GM12873 (cell line): Measurements from ENCODE around the gene PDE4D.

Experiments
- CTCF ChIP-seq: IDR thresholded peaks from 2 replicates; pipeline ENCODE4 v1.5.1; 2012; ENCODE audit warnings: low read depth, mild to moderate bottlenecking, moderate library complexity, low read length, control low read depth; ENCODE audit not compliant: insufficient read depth; ENCODE audit errors: missing control alignments

The PDE4D gene

DNA sequence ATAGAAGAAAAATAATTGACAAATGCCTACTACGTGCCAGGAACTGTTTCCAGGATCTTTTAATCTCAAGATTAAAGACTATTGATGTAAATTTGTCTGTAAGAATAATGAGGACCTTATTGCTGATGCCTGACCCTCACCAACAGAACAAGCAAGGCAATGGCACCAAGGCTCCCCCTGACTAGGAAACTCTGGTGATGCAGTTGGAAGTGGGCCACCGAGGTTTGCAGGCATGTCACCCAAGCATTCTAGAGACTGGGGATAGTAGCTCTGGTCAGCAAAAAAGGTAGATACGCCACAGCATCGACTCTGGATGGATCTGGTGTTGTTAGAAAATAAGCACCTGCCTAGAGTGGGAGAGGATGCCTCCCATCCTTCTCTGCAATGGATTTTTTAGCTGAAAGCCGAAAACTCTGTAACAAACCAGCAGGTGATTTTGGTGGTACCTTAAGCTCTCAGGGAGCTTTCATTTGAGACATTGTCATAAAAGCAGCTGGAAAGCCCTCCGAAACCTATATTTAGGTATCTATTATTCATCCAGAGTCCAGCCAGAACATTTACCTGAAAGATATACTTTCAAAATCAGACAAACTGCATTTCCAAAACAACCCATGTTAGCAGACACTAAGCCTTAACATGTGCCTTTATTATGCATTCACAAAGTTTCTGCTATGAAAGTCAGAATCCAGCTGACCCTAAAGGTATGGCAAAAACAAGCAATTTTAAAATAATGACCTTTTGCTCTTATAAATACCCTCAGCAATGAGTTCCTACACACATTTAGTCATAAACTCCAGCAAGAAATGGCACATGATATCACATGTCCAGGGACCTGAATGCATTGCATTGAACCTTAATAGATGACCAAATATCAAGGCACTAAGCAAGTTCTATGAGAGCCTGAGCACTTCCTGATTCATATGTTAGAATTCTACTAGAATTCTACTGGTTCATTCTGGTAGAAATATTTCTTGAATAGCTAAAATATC lies 308.4 kb downstream of the PDE4D start:
- no peak for TF ChIP-seq CTCF

DNA sequence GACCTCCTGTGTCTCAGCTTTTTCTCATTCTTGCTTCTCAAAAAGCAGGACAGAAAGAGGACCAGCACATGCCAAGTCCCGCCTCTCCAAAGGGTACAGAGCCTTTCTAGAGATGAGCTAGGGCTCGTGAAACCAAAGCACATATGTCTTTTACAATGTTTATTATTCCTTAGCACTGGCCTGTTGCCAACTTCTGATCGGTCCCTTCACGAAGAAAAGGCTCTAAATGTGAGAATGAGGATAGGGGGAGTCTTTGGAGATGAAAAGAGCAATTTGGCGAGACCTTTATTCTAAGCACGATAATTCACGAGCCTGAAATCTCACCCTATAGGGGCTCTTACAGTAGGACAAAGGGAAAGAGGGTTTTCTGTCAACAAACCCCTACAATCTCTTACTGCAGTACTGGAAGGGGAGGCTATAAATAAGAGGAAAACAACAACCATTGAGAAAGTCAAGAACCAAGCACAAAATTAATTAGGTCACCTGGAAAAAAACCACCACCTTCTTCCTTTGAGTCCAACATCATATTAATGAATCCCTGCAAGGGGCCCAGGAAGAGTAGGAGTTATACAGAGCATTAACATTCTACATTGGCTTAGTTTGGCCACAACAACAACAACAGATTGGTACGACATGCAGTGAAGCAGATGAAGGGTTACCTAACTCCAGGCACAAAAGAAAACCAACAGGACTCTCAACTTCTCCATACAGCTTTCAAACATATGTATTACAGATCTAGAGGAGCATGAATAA lies 309.5 kb downstream of the PDE4D start:
- no peak for TF ChIP-seq CTCF

DNA sequence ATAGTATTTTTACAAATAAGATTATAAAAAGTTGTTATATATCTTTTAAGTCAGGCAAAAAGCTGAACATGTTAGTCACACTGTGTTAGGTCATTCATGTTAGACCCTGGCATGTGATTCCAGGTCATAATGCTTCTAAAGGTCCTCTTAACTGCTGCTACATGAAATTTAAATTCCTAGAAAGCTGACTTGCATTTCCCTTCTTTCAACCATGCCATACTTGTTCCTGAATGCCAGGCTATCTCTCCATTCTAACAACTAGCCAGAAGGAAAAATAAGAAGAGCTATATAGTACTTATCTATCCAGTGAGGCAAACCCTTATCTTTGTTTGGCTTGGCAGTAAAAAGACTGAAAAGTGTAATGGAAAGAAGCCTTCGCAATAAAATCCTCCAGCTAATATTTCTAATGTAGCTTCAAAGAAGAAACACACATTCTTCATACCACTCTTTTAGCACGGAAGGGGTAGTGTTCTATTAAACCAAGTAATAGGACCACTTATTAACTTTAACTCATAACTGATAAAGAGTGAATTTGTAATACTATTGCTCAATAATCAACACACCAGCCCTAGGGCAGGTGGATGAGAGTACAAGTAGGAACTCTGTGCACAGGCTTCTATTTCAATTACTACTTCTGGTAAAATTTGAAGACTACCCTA lies 310.2 kb downstream of the PDE4D start:
- TF ChIP-seq CTCF = no peak

DNA sequence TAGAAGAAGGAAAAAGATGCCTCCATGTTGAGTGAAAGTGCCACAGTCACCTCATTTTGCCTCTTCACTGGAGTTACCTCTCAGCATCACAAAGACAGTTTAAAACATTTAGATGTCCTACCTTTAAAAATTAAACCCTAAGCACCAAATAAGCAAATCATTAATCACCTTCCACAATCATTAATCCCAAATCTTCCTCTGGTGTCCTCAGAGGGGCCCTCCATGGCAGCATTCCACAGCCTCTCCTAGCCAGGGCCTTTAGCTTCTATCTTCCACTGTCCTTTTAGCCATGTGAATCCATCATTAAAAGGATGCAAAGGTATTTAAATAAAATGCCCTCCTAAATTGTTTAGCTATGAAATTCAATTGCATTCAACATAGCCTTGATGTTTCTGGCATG lies 310.8 kb downstream of the PDE4D start:
- no peak for TF ChIP-seq CTCF

GRCh38 chr5:59579824-59580167 lies 313.7 kb downstream of the PDE4D start:
- TF ChIP-seq CTCF = no peak

GRCh38 chr5:59579101-59579823 lies 314.3 kb downstream of the PDE4D start:
- no peak for TF ChIP-seq CTCF
